HG02763 (cell line): ENCODE measurements around the gene TBC1D22B.
"Not testable (repeated sequence)": the region's sequence is repeated elsewhere in the genome, so short reads cannot be mapped to it uniquely, and the experiment has no call there.

Source experiments
- ATAC-seq: cut with Tn5 transposase; IDR thresholded peaks from one replicate; pipeline ENCODE4 v1.9.1; 2021; ENCODE audit warnings: mild to moderate bottlenecking, moderate library complexity; ENCODE audit not compliant: unreplicated experiment

Gene TBC1D22B

GRCh38 chr6:37265860-37266259, 8.3 kb downstream of the TBC1D22B start:
- ATAC-seq = no peak

GRCh38 chr6:37269105-37269504, 11.5 kb downstream of the TBC1D22B start:
- ATAC-seq = no peak

- no peak for ATAC-seq
Measured at GRCh38 chr6:37272834-37273566, 15.4 kb downstream of the TBC1D22B start.

GRCh38 chr6:37273690-37274089, 16.1 kb downstream of the TBC1D22B start:
- no peak for ATAC-seq

GRCh38 chr6:37275350-37275749, 17.8 kb downstream of the TBC1D22B start:
- no peak for ATAC-seq

- ATAC-seq = no peak
Measured at GRCh38 chr6:37277001-37277409, 19.4 kb downstream of the TBC1D22B start.

GRCh38 chr6:37279366-37280134, 22.0 kb downstream of the TBC1D22B start:
- ATAC-seq = no peak

- ATAC-seq = no peak
Measured at GRCh38 chr6:37280162-37280887, 22.8 kb downstream of the TBC1D22B start.

GRCh38 chr6:37282371-37282770, 24.8 kb downstream of the TBC1D22B start:
- no peak for ATAC-seq

- ATAC-seq = no peak
Measured at GRCh38 chr6:37283268-37283667, 25.7 kb downstream of the TBC1D22B start.

- no peak for ATAC-seq
Measured at GRCh38 chr6:37283671-37284151, 26.1 kb downstream of the TBC1D22B start.

- no peak for ATAC-seq
Measured at GRCh38 chr6:37284781-37285180, 27.2 kb downstream of the TBC1D22B start.

GRCh38 chr6:37285861-37286311, 28.3 kb downstream of the TBC1D22B start:
- ATAC-seq = no peak

- no peak for ATAC-seq
Measured at GRCh38 chr6:37287519-37288157, 30.1 kb downstream of the TBC1D22B start.

- no peak for ATAC-seq
Measured at GRCh38 chr6:37288247-37288646, 30.7 kb downstream of the TBC1D22B start.

GRCh38 chr6:37289931-37290330, 32.4 kb downstream of the TBC1D22B start:
- no peak for ATAC-seq

- no peak for ATAC-seq
Measured at GRCh38 chr6:37293426-37293825, 35.9 kb downstream of the TBC1D22B start.

GRCh38 chr6:37297637-37298036, 40.1 kb downstream of the TBC1D22B start:
- ATAC-seq = not testable (repeated sequence)

GRCh38 chr6:37298958-37299357, 41.4 kb downstream of the TBC1D22B start:
- ATAC-seq = no peak

- no peak for ATAC-seq
Measured at GRCh38 chr6:37299990-37300389, 42.4 kb downstream of the TBC1D22B start.
